Tibial nerve (tissue), 4 donors: ENCODE data around the gene AS3MT. TPM values are rescaled to one million over a fixed set of nuclear protein-coding genes. Genes with fewer than 3 reads are reported as not detected.

Experiments
- DNase-seq, 2 donors: peaks; one replicate each; pipeline ENCODE4 v3.0.0-alpha.2; 2019; ENCODE audit warnings: low spot score in 2 of 2
- H3K27ac ChIP-seq, 4 donors: fragments of 200-600 bp; sonication (generic) in 3 of 4; one replicate each; pipeline ENCODE4 v1.5.1; 2017 to 2019; ENCODE audit warnings: mild to moderate bottlenecking in 1 of 4
- H3K27me3 ChIP-seq, 2 donors: fragments of 200-600 bp; sonication (generic) in 1 of 2; one replicate each; pipeline versions ENCODE4 v1.5.1 to v1.6.0; 2017 to 2019
- H3K36me3 ChIP-seq, 3 donors: fragments of 200-600 bp; sonication (generic); one replicate each; pipeline ENCODE4 v1.5.1; 2018 to 2019
- H3K4me1 ChIP-seq, 4 donors: fragments of 200-600 bp; sonication (generic) in 3 of 4; one replicate each; pipeline ENCODE4 v1.5.1; 2017 to 2019
- H3K4me3 ChIP-seq, 4 donors: fragments of 200-600 bp; sonication (generic) in 3 of 4; one replicate each; pipeline ENCODE4 v1.5.1; 2017 to 2019; ENCODE audit warnings: mild to moderate bottlenecking in 1 of 4, moderate library complexity in 1 of 4
- H3K9me3 ChIP-seq, 4 donors: fragments of 200-600 bp; sonication (generic) in 3 of 4; one replicate each; pipeline ENCODE4 v1.5.1; 2017 to 2019
- CTCF ChIP-seq, 5 experiments: fragments of 200-600 bp in 3 of 5; fragments of 450-650 bp in 2 of 5; sonication (generic) in 3 of 5; IDR thresholded peaks; one replicate each; pipeline ENCODE4 v1.5.1; 2016 to 2019; ENCODE audit warnings: antibody characterized with exemption in 5 of 5, mild to moderate bottlenecking in 3 of 5, moderate library complexity in 2 of 5
- EP300 ChIP-seq, 2 donors: sonication (generic); formaldehyde crosslinking; IDR thresholded peaks; one replicate each; pipeline ENCODE4 v1.6.1; 2017; ENCODE audit warnings: antibody characterized with exemption in 2 of 2, mild to moderate bottlenecking in 1 of 2
- POLR2A ChIP-seq, 2 donors: fragments of 450-650 bp; IDR thresholded peaks; one replicate each; pipeline ENCODE4 v1.6.1; 2017; ENCODE audit warnings: antibody characterized with exemption in 2 of 2, mild to moderate bottlenecking in 2 of 2, moderate library complexity in 2 of 2
- WGBS, 2 donors: methylation state at CpG; one replicate each; pipeline ENCODE4 v1.1.5; 2018; 5-methylcytosine and 5-hydroxymethylcytosine counted together
- total RNA-seq, 4 donors: library from RNA; depleted of rRNA; stranded (reverse); fragments of >200 nt; gene quantifications; one replicate each; pipeline ENCODE4 v1.1.0, GENCODE V29; 2016

The AS3MT gene
- total RNA-seq, 4 donors from 2014 or later = 2.6 to 9.6 (median 5.3) TPM

- TF ChIP-seq POLR2A (IDR thresholded peaks at IDR 0.05) (no peak), EP300 (IDR thresholded peaks at IDR 0.05) (no peak), CTCF (IDR thresholded peaks at IDR 0.05) (peak; percentile 96 to 99 (median 98))
- no peaks in the 10 kb centered on the region for H3K9me3 ChIP-seq
- H3K27ac ChIP-seq = peak overlapping the region; percentile 72 to 95 (median 94)
- DNase-seq = peak; percentile 67 to 78
- H3K27me3 ChIP-seq = no peaks in the 10 kb centered on the region
- 0 to 1% methylated on average over 28 to 29 of the region's 45 CpGs for WGBS, 2 donors
- H3K36me3 ChIP-seq = no peaks in the 10 kb centered on the region
- peaks cover 0 to 46% (median 24%) of the 10 kb centered on the region in 4 donors for H3K4me1 ChIP-seq
- H3K4me3 ChIP-seq = peak overlapping the region; percentile 75 to 98 (median 88)
Measured at GRCh38 chr10:102917314-102917961, 48.2 kb downstream of the AS3MT start.

- Histone ChIP-seq H3K9me3 (no peaks in the 10 kb centered on the region), H3K4me3 (peak within 1 kb of the TSS; percentile 75 to 98 (median 88)), H3K36me3 (no peaks in the 10 kb centered on the region), H3K27me3 (no peaks in the 10 kb centered on the region), H3K4me1 (peaks cover 0 to 54% (median 25%) of the 10 kb centered on the region in 4 donors), H3K27ac (peak within 1 kb of the TSS; percentile 72 to 95 (median 94))
- DNase-seq = peak; percentile 100
- WGBS, 2 donors = 0% methylated on average over 41 to 52 of the region's 80 CpGs
- peak in 1 of 2 donors; percentile 74 for TF ChIP-seq POLR2A (IDR thresholded peaks at IDR 0.05)
- peak in 1 of 5 experiments; percentile 39 for TF ChIP-seq CTCF (IDR thresholded peaks at IDR 0.05)
- TF ChIP-seq EP300 (IDR thresholded peaks at IDR 0.05) = peak; percentile 70 to 87
Measured at GRCh38 chr10:102917962-102918816, 48.9 kb downstream of the AS3MT start, which contains the start of gene CNNM2. CNNM2 (plus strand) TSS chr10:102918294; CDS start chr10:102918481, 187 bp downstream.

- no peak for DNase-seq
- Histone ChIP-seq H3K4me3 (peak overlapping the region; percentile 71 to 98 (median 84)), H3K36me3 (no peaks in the 10 kb centered on the region), H3K27ac (peak overlapping the region; percentile 72 to 94 (median 90)), H3K27me3 (no peaks in the 10 kb centered on the region), H3K9me3 (no peaks in the 10 kb centered on the region), H3K4me1 (peaks cover 0 to 60% (median 27%) of the 10 kb centered on the region in 4 donors)
- TF ChIP-seq CTCF (IDR thresholded peaks at IDR 0.05) = no peak
- TF ChIP-seq POLR2A (IDR thresholded peaks at IDR 0.05) = no peak
- no peak for TF ChIP-seq EP300 (IDR thresholded peaks at IDR 0.05)
- 0 to 1% methylated on average over 27 to 40 of the region's 49 CpGs for WGBS, 2 donors
Measured at GRCh38 chr10:102918817-102919245, 49.6 kb downstream of the AS3MT start.

- TF ChIP-seq CTCF (IDR thresholded peaks at IDR 0.05) (no peak), EP300 (IDR thresholded peaks at IDR 0.05) (no peak), POLR2A (IDR thresholded peaks at IDR 0.05) (no peak)
- Histone ChIP-seq H3K4me3 (peak overlapping the region; percentile 71 to 98 (median 84)), H3K27me3 (no peaks in the 10 kb centered on the region), H3K36me3 (no peaks in the 10 kb centered on the region), H3K9me3 (no peaks in the 10 kb centered on the region), H3K27ac (peak overlapping the region in 1 of 4 donors; percentile 94), H3K4me1 (peaks cover 0 to 62% (median 27%) of the 10 kb centered on the region in 4 donors)
- WGBS, 2 donors = 23 to 33% methylated on average over 25 to 44 of the region's 47 CpGs
- no peak for DNase-seq
Measured at GRCh38 chr10:102919246-102919959, 50.1 kb downstream of the AS3MT start.
